ENCODE data around the gene PNLDC1. TPM values are rescaled to one million over a fixed set of nuclear protein-coding genes. Genes with fewer than 3 reads are reported as not detected.

The PNLDC1 gene
- polyA plus RNA-seq, 1 donor from 2014 or later: not detected

- Histone ChIP-seq H3K36me3 (ENCODE audit: insufficient read depth, low read length) (peaks cover 8% of the 10 kb centered on the region), H3F3A (ENCODE audit: insufficient read depth, low read length, poor library complexity, severe bottlenecking) (no peaks in the 10 kb centered on the region), H3K4me2 (ENCODE audit: low read length) (no peak overlapping the region), H3K27ac (ENCODE audit: low read length) (no peak overlapping the region), H3K9me3 (ENCODE audit: low read length) (no peaks in the 10 kb centered on the region), H3K4me3 (ENCODE audit: low read length) (no peak overlapping the region), H2AFZ (ENCODE audit: low read depth, low read length) (no peak overlapping the region), H4K20me1 (ENCODE audit: insufficient read depth) (peaks cover 8% of the 10 kb centered on the region), H3K79me2 (replicated peaks; ENCODE audit: insufficient read depth, low read length) (peaks cover 7% of the 10 kb centered on the region), H3K9me2 (ENCODE audit: insufficient read depth, low read length) (no peaks in the 10 kb centered on the region), H3K27me3 (ENCODE audit: insufficient read depth, low read depth, low read length) (no peaks in the 10 kb centered on the region), H3K9ac (ENCODE audit: low read length) (no peak overlapping the region)
- no peak for TF ChIP-seq POLR2AphosphoS5 (IDR thresholded peaks at IDR 0.05)
- TF ChIP-seq RAD21 (conservative IDR thresholded peaks at IDR 0.05): no peak
- no peak for TF ChIP-seq CTCF (IDR thresholded peaks at IDR 0.05; ENCODE audit: poor library complexity, severe bottlenecking)
- no peak for TF ChIP-seq SMC3 (conservative IDR thresholded peaks at IDR 0.05; ENCODE audit: poor library complexity)
- no peak for TF ChIP-seq REST (IDR thresholded peaks at IDR 0.05; ENCODE audit: borderline replicate concordance)
- TF ChIP-seq EZH2 (IDR thresholded peaks at IDR 0.05; ENCODE audit: borderline replicate concordance, insufficient read depth, low read length, poor library complexity, severe bottlenecking): no peak
- TF ChIP-seq EP300 (conservative IDR thresholded peaks at IDR 0.05; ENCODE audit: poor library complexity, severe bottlenecking): no peak
- no peak for TF ChIP-seq MXI1 (conservative IDR thresholded peaks at IDR 0.05; ENCODE audit: poor library complexity, severe bottlenecking)
- no peak for TF ChIP-seq TAF1 (IDR thresholded peaks at IDR 0.05; ENCODE audit: low read depth)
Measured at GRCh38 chr6:159758031-159759001, 41.8 kb upstream of the PNLDC1 start.

GRCh38 chr6:159759645-159760044, 40.4 kb upstream of the PNLDC1 start:
- Histone ChIP-seq H3K27ac (ENCODE audit: low read length) (no peak overlapping the region), H3K79me2 (replicated peaks; ENCODE audit: insufficient read depth, low read length) (peaks cover 15% of the 10 kb centered on the region), H3K9me2 (ENCODE audit: insufficient read depth, low read length) (no peaks in the 10 kb centered on the region), H4K20me1 (ENCODE audit: insufficient read depth) (peaks cover 2% of the 10 kb centered on the region), H3K27me3 (ENCODE audit: insufficient read depth, low read depth, low read length) (no peaks in the 10 kb centered on the region), H3K9ac (ENCODE audit: low read length) (no peak overlapping the region), H3K4me3 (ENCODE audit: low read length) (no peak overlapping the region), H2AFZ (ENCODE audit: low read depth, low read length) (no peak overlapping the region), H3K36me3 (ENCODE audit: insufficient read depth, low read length) (peaks cover 5% of the 10 kb centered on the region), H3K4me2 (ENCODE audit: low read length) (no peak overlapping the region), H3K9me3 (ENCODE audit: low read length) (no peaks in the 10 kb centered on the region), H3F3A (ENCODE audit: insufficient read depth, low read length, poor library complexity, severe bottlenecking) (no peaks in the 10 kb centered on the region)
- no peak for TF ChIP-seq EZH2 (IDR thresholded peaks at IDR 0.05; ENCODE audit: borderline replicate concordance, insufficient read depth, low read length, poor library complexity, severe bottlenecking)
- no peak for TF ChIP-seq POLR2AphosphoS5 (IDR thresholded peaks at IDR 0.05)
- no peak for TF ChIP-seq MXI1 (conservative IDR thresholded peaks at IDR 0.05; ENCODE audit: poor library complexity, severe bottlenecking)
- TF ChIP-seq CTCF (IDR thresholded peaks at IDR 0.05; ENCODE audit: poor library complexity, severe bottlenecking): no peak
- TF ChIP-seq RAD21 (conservative IDR thresholded peaks at IDR 0.05): no peak
- no peak for TF ChIP-seq TAF1 (IDR thresholded peaks at IDR 0.05; ENCODE audit: low read depth)
- TF ChIP-seq REST (IDR thresholded peaks at IDR 0.05; ENCODE audit: borderline replicate concordance): no peak
- TF ChIP-seq EP300 (conservative IDR thresholded peaks at IDR 0.05; ENCODE audit: poor library complexity, severe bottlenecking): no peak
- no peak for TF ChIP-seq SMC3 (conservative IDR thresholded peaks at IDR 0.05; ENCODE audit: poor library complexity)

All from neural cell (in vitro differentiated cells).